PFSK-1 (cell line): ENCODE results near the gene ERGIC1.

Experiments used
- FOXP2 ChIP-seq: optimal IDR thresholded peaks from 2 replicates; pipeline ENCODE3; 2011; ENCODE audit warnings: borderline replicate concordance, control low read depth, inconsistent platforms; ENCODE audit not compliant: insufficient read depth; ENCODE audit errors: extremely low read length, extremely low read depth
- POLR2AphosphoS5 ChIP-seq: IDR thresholded peaks from 2 replicates; pipeline ENCODE4 v1.6.1; 2012; ENCODE audit warnings: low read depth, mild to moderate bottlenecking, control low read depth, low read length, moderate library complexity
- REST ChIP-seq, 2 experiments: IDR thresholded peaks; 2 replicates each; pipeline versions ENCODE4 v1.6.1 to v1.8.0; 2011 to 2012; ENCODE audit warnings: low read depth in 2 of 2, low read length in 2 of 2, control low read depth in 1 of 2, inconsistent platforms in 1 of 2, mild to moderate bottlenecking in 1 of 2, moderate library complexity in 1 of 2; ENCODE audit not compliant: insufficient read depth in 1 of 2
- SIN3A ChIP-seq: IDR thresholded peaks from 2 replicates; pipeline ENCODE4 v1.6.1; 2012; ENCODE audit warnings: mild to moderate bottlenecking, low read length, moderate library complexity, borderline replicate concordance; ENCODE audit not compliant: insufficient read depth
- TAF1 ChIP-seq: IDR thresholded peaks from 2 replicates; pipeline ENCODE4 v1.6.1; 2012; ENCODE audit warnings: low read length, control low read depth, borderline replicate concordance; ENCODE audit not compliant: insufficient read depth

The ERGIC1 gene

GRCh38 chr5:172897481-172898217 is 63.6 kb downstream of the ERGIC1 start:
- TF ChIP-seq TAF1 (no peak), SIN3A (no peak), FOXP2 (no peak), REST (IDR thresholded peaks at IDR 0.05; ENCODE audit: insufficient read depth in 1 of 2, low read depth in 2 of 2, low read length in 2 of 2) (no peak), POLR2AphosphoS5 (no peak)

- no peak for TF ChIP-seq POLR2AphosphoS5
- no peak for TF ChIP-seq REST (IDR thresholded peaks at IDR 0.05; ENCODE audit: insufficient read depth in 1 of 2, low read depth in 2 of 2, low read length in 2 of 2)
- TF ChIP-seq TAF1, result no peak
- no peak for TF ChIP-seq SIN3A
- TF ChIP-seq FOXP2, result no peak
These were observed 64.3 kb downstream of the ERGIC1 start for GRCh38 chr5:172898218-172898842.

- TF ChIP-seq SIN3A, result no peak
- no peak for TF ChIP-seq POLR2AphosphoS5
- TF ChIP-seq REST (IDR thresholded peaks at IDR 0.05; ENCODE audit: insufficient read depth in 1 of 2, low read depth in 2 of 2, low read length in 2 of 2), result no peak
- no peak for TF ChIP-seq TAF1
- TF ChIP-seq FOXP2, result no peak
These were observed 64.9 kb downstream of the ERGIC1 start for GRCh38 chr5:172898843-172899369.

GRCh38 chr5:172899436-172899835 is 65.4 kb downstream of the ERGIC1 start:
- TF ChIP-seq REST (IDR thresholded peaks at IDR 0.05; ENCODE audit: insufficient read depth in 1 of 2, low read depth in 2 of 2, low read length in 2 of 2) (no peak), FOXP2 (no peak), TAF1 (no peak), POLR2AphosphoS5 (no peak), SIN3A (no peak)
